OCI-LY3 (cell line): ENCODE data around the gene SLC29A3.

Source experiments
- H2AFZ ChIP-seq: fragments of 200-600, 300-600 bp; shearing (Covaris generic); 2 replicates; pipeline ENCODE4 v1.6.0; 2014; ENCODE audit warnings: antibody characterized with exemption, low read depth, low read length
- H3K27ac ChIP-seq: fragments of 200-600, 300-600 bp; sonication (generic); 2 replicates; pipeline ENCODE4 v1.5.1; 2014; ENCODE audit warnings: mild to moderate bottlenecking, low read length, moderate library complexity, mixed read lengths
- H3K27me3 ChIP-seq: fragments of 200-600, 300-600 bp; sonication (generic); 2 replicates; pipeline ENCODE4 v1.6.1; 2014; ENCODE audit warnings: low read depth, low read length, mixed read lengths
- H3K36me3 ChIP-seq: fragments of 200-600, 300-600 bp; sonication (generic); replicated peaks from 2 replicates; pipeline ENCODE3; 2014; ENCODE audit warnings: low read depth, low read length, mixed read lengths
- H3K4me1 ChIP-seq: fragments of 300-600, 200-600 bp; sonication (generic); 2 replicates; pipeline ENCODE4 v1.6.1; 2014; ENCODE audit warnings: low read length, mixed read lengths
- H3K4me2 ChIP-seq: fragments of 200-600, 300-600 bp; sonication (generic); 2 replicates; pipeline ENCODE4 v1.6.1; 2014; ENCODE audit warnings: low read length, mixed read lengths
- H3K4me3 ChIP-seq: fragments of 300-600, 200-600 bp; sonication (generic); 2 replicates; pipeline ENCODE4 v1.5.1; 2014; ENCODE audit warnings: antibody characterized with exemption, mild to moderate bottlenecking, low read length, moderate library complexity
- H3K79me2 ChIP-seq: fragments of 300-600, 200-600 bp; shearing (Covaris generic); 2 replicates; pipeline ENCODE4 v1.6.1; 2014; ENCODE audit warnings: mild to moderate bottlenecking, low read length, mixed read lengths
- H3K9ac ChIP-seq: fragments of 300-600, 200-600 bp; shearing (Covaris generic); 2 replicates; pipeline ENCODE4 v1.6.0; 2014; ENCODE audit warnings: mild to moderate bottlenecking, low read length, moderate library complexity
- H3K9me3 ChIP-seq: fragments of 200-600, 300-600 bp; shearing (Covaris generic); 2 replicates; pipeline ENCODE4 v1.6.1; 2014; ENCODE audit warnings: low read length, mixed read lengths; ENCODE audit not compliant: insufficient read depth
- H4K20me1 ChIP-seq: fragments of 200-600, 300-600 bp; sonication (generic); 2 replicates; pipeline ENCODE4 v1.6.1; 2016; ENCODE audit warnings: low read length, mixed read lengths; ENCODE audit not compliant: insufficient read depth
- CTCF ChIP-seq: fragments of 200-600, 300-600 bp; sonication (generic); IDR thresholded peaks from 2 replicates; pipeline ENCODE4 v1.5.1; 2014; ENCODE audit warnings: antibody characterized with exemption, low read length, low read depth
- EZH2phosphoT487 ChIP-seq: fragments of 200-600 bp; shearing (Covaris generic); IDR thresholded peaks from 2 replicates; pipeline ENCODE4 v1.6.1; 2018; ENCODE audit warnings: antibody characterized with exemption, mixed run types, low read depth

Gene SLC29A3

GRCh38 chr10:71344154-71344925, 25.3 kb downstream of the SLC29A3 start:
- no peak overlapping the region for H3K9ac ChIP-seq
- no peak overlapping the region for H3K4me2 ChIP-seq
- no peaks in the 10 kb centered on the region for H3K27me3 ChIP-seq
- no peak overlapping the region for H2AFZ ChIP-seq
- H3K4me3 ChIP-seq = no peak overlapping the region
- no peaks in the 10 kb centered on the region for H3K36me3 ChIP-seq
- H3K4me1 ChIP-seq = peaks cover 7% of the 10 kb centered on the region
- TF ChIP-seq CTCF (no peak), EZH2phosphoT487 (no peak)
- H3K27ac ChIP-seq = no peak overlapping the region
- H4K20me1 ChIP-seq = no peaks in the 10 kb centered on the region
- H3K9me3 ChIP-seq = no peaks in the 10 kb centered on the region
- H3K79me2 ChIP-seq = no peaks in the 10 kb centered on the region

- no peak overlapping the region for H3K4me2 ChIP-seq
- H3K27ac ChIP-seq = no peak overlapping the region
- no peak overlapping the region for H3K9ac ChIP-seq
- no peaks in the 10 kb centered on the region for H3K79me2 ChIP-seq
- H3K9me3 ChIP-seq = no peaks in the 10 kb centered on the region
- H3K4me1 ChIP-seq = peaks cover 3% of the 10 kb centered on the region
- no peaks in the 10 kb centered on the region for H3K36me3 ChIP-seq
- TF ChIP-seq CTCF (no peak), EZH2phosphoT487 (no peak)
- no peaks in the 10 kb centered on the region for H3K27me3 ChIP-seq
- no peak overlapping the region for H3K4me3 ChIP-seq
- H4K20me1 ChIP-seq = no peaks in the 10 kb centered on the region
- H2AFZ ChIP-seq = no peak overlapping the region
These were observed 26.0 kb downstream of the SLC29A3 start for GRCh38 chr10:71344993-71345480.

- H3K4me3 ChIP-seq = no peak overlapping the region
- H3K4me2 ChIP-seq = no peak overlapping the region
- no peaks in the 10 kb centered on the region for H3K27me3 ChIP-seq
- H3K9me3 ChIP-seq = no peaks in the 10 kb centered on the region
- H3K79me2 ChIP-seq = no peaks in the 10 kb centered on the region
- H3K9ac ChIP-seq = no peak overlapping the region
- no peak for TF ChIP-seq CTCF
- no peak for TF ChIP-seq EZH2phosphoT487
- H2AFZ ChIP-seq = no peak overlapping the region
- no peak overlapping the region for H3K27ac ChIP-seq
- no peaks in the 10 kb centered on the region for H3K36me3 ChIP-seq
- no peaks in the 10 kb centered on the region for H3K4me1 ChIP-seq
- H4K20me1 ChIP-seq = no peaks in the 10 kb centered on the region
These were observed 26.6 kb downstream of the SLC29A3 start for GRCh38 chr10:71345694-71346093.

- Histone ChIP-seq H3K9me3 (no peaks in the 10 kb centered on the region), H3K27me3 (no peaks in the 10 kb centered on the region), H3K4me2 (no peak overlapping the region), H3K79me2 (no peaks in the 10 kb centered on the region), H3K36me3 (no peaks in the 10 kb centered on the region), H3K9ac (no peak overlapping the region), H3K4me1 (no peaks in the 10 kb centered on the region), H4K20me1 (no peaks in the 10 kb centered on the region), H3K4me3 (no peak overlapping the region), H3K27ac (no peak overlapping the region), H2AFZ (no peak overlapping the region)
- TF ChIP-seq EZH2phosphoT487 (no peak), CTCF (no peak)
These were observed 27.7 kb downstream of the SLC29A3 start for GRCh38 chr10:71346731-71347130.
